Measurements from ENCODE around the gene SMIM11.

- TF ChIP-seq EZH2 (IDR thresholded peaks at IDR 0.05; ENCODE audit: low read length, missing control alignments), result no peak
- TF ChIP-seq, protein P1, sequence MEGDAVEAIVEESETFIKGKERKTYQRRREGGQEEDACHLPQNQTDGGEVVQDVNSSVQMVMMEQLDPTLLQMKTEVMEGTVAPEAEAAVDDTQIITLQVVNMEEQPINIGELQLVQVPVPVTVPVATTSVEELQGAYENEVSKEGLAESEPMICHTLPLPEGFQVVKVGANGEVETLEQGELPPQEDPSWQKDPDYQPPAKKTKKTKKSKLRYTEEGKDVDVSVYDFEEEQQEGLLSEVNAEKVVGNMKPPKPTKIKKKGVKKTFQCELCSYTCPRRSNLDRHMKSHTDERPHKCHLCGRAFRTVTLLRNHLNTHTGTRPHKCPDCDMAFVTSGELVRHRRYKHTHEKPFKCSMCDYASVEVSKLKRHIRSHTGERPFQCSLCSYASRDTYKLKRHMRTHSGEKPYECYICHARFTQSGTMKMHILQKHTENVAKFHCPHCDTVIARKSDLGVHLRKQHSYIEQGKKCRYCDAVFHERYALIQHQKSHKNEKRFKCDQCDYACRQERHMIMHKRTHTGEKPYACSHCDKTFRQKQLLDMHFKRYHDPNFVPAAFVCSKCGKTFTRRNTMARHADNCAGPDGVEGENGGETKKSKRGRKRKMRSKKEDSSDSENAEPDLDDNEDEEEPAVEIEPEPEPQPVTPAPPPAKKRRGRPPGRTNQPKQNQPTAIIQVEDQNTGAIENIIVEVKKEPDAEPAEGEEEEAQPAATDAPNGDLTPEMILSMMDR (conservative IDR thresholded peaks at IDR 0.05 in 1 of 2, IDR thresholded peaks at IDR 0.05 in 1 of 2; ENCODE audit: low read depth in 1 of 2, low read length in 2 of 2), result no peak
Observed at GRCh38 chr21:34345091-34345871, 30.0 kb upstream of the SMIM11 start.

All from fibroblast of lung (primary cell).